ENCODE measurements around the gene PGM2L1.

DNA sequence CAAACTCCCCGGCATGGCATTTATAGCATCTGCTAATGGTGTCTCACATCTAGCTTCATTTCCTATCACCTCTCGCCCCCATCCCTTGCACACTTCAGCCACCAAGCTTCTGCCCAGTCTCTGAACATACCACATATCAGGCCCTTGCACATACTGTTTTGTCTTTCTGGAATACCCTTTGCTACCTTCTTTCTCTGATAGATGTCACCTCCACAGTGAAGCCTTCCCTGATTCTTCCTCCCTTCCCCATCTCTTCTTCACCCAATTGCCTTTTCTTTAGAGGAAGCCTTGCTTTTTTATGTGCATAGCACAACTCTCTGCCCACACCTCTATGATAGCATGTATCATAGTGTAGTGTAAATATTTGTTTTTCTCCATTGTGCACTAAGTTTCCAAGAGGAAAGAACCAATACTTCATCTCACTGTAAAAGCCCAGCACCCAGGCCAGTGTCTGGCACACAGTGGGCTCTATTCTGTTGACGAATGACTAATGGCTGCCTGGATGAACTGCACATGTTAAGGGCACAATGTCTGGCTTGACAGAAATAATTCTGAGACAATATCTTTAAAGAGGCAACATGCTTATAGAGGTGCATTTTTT lies 114.6 kb downstream of the PGM2L1 start:
- TF ChIP-seq, protein P1, sequence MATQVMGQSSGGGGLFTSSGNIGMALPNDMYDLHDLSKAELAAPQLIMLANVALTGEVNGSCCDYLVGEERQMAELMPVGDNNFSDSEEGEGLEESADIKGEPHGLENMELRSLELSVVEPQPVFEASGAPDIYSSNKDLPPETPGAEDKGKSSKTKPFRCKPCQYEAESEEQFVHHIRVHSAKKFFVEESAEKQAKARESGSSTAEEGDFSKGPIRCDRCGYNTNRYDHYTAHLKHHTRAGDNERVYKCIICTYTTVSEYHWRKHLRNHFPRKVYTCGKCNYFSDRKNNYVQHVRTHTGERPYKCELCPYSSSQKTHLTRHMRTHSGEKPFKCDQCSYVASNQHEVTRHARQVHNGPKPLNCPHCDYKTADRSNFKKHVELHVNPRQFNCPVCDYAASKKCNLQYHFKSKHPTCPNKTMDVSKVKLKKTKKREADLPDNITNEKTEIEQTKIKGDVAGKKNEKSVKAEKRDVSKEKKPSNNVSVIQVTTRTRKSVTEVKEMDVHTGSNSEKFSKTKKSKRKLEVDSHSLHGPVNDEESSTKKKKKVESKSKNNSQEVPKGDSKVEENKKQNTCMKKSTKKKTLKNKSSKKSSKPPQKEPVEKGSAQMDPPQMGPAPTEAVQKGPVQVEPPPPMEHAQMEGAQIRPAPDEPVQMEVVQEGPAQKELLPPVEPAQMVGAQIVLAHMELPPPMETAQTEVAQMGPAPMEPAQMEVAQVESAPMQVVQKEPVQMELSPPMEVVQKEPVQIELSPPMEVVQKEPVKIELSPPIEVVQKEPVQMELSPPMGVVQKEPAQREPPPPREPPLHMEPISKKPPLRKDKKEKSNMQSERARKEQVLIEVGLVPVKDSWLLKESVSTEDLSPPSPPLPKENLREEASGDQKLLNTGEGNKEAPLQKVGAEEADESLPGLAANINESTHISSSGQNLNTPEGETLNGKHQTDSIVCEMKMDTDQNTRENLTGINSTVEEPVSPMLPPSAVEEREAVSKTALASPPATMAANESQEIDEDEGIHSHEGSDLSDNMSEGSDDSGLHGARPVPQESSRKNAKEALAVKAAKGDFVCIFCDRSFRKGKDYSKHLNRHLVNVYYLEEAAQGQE (IDR thresholded peaks at IDR 0.05; ENCODE audit: insufficient read depth in 1 of 2, low read depth in 2 of 2, low read length in 2 of 2), result no peak
- no peak for TF ChIP-seq POLR2AphosphoS5 (IDR thresholded peaks at IDR 0.05; ENCODE audit: low read depth, low read length)
- TF ChIP-seq SIN3A (IDR thresholded peaks at IDR 0.05; ENCODE audit: borderline replicate concordance, insufficient read depth, low read length), result no peak
- no peak for TF ChIP-seq FOXP2 (optimal IDR thresholded peaks at IDR 0.05; ENCODE audit: borderline replicate concordance, extremely low read depth, extremely low read length, insufficient read depth)
